Measurements from ENCODE around the gene ZNF24.
A peak's percentile ranks its signal among the peaks of the same experiment; 100 is the strongest.

Gene ZNF24

DNA sequence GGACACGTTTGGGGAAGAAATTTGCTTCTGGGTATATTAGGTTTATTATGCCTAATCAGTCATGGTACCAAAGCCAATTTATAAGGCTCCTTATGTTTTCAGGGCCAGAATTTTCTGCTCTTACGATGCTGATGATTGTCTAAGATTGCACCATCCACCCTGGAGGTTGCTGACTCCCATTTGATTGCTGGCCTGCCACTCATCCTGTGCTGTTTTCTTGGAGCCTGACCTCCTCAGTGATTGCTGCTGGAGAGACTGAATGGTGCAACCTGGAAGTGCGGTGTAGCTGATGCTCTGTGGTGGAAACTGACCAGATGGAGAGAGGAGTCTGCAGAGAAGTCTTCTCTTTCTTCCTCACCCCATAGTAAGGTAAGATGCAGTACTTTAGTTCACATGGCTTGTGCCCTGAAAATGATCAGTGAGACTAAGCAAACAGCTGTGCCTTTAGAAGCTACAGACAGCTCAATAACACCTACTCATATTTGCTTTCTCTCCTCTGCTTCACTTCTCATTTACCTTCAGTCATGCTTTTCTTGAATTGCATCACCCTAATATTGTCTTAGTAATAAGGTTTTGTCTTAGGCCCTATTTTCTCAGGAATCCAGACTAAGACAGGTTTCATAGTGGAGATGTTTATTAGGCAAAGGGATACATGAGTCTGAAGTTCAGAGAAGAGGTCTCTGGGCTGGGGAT, 17.4 kb downstream of the ZNF24 start:
- no peaks in the 10 kb centered on the region for H3K9me3 ChIP-seq (ENCODE audit: control insufficient read depth, low read depth, low read length)
- no peaks in the 10 kb centered on the region for H3K27me3 ChIP-seq (ENCODE audit: control insufficient read depth, insufficient read depth, low read length)
- peaks cover 11% of the 10 kb centered on the region for H3K4me1 ChIP-seq (ENCODE audit: control insufficient read depth, low read depth, low read length)
- H3K4me3 ChIP-seq (ENCODE audit: low read length), result no peak overlapping the region
- H3K36me3 ChIP-seq (ENCODE audit: control insufficient read depth, low read depth, low read length), result peaks cover under 1% of the 10 kb centered on the region
- no peak overlapping the region for H3K9ac ChIP-seq (ENCODE audit: low read length)
- no peak overlapping the region for H3K27ac ChIP-seq (ENCODE audit: low read length)

DNA sequence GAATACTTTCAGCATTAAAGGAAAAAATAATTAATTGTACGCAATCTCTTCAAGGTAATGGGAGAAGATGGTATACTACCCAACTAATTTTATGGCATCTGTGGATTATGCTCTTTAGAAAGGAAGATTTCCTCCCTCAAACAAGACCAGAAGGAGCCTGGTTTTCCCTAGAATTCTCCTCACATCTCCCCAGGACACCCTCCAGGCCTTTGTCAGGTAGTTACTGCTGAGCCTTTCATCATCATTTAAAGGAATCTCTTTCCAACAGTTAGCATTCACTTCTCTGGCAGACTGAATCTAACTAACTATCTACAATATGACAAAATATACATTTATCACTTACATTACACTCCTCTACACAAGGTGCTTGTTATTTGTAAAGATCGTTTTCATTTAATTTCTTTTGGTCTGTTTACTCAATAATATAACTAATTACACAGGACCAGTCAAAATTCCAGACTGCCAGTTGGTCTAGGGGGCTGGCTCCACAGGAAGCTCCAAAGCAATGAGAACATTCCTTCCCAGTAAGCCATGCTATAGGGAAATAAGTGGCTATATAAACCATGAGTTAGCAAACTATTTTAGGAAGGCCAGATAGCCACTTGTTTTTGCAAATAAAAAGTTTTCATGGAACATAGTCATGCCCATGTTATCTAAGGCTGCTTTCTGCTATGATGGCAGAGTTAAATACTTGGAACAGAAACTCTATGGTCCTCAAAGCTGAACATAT, 19.1 kb downstream of the ZNF24 start:
- no peaks in the 10 kb centered on the region for H3K36me3 ChIP-seq (ENCODE audit: control insufficient read depth, low read depth, low read length)
- no peaks in the 10 kb centered on the region for H3K9me3 ChIP-seq (ENCODE audit: control insufficient read depth, low read depth, low read length)
- H3K9ac ChIP-seq (ENCODE audit: low read length), result peak overlapping the region; percentile 5
- H3K27ac ChIP-seq (ENCODE audit: low read length), result peak overlapping the region; percentile 52
- peaks cover 10% of the 10 kb centered on the region for H3K4me1 ChIP-seq (ENCODE audit: control insufficient read depth, low read depth, low read length)
- peak overlapping the region; percentile 35 for H3K4me3 ChIP-seq (ENCODE audit: low read length)
- H3K27me3 ChIP-seq (ENCODE audit: control insufficient read depth, insufficient read depth, low read length), result no peaks in the 10 kb centered on the region

DNA sequence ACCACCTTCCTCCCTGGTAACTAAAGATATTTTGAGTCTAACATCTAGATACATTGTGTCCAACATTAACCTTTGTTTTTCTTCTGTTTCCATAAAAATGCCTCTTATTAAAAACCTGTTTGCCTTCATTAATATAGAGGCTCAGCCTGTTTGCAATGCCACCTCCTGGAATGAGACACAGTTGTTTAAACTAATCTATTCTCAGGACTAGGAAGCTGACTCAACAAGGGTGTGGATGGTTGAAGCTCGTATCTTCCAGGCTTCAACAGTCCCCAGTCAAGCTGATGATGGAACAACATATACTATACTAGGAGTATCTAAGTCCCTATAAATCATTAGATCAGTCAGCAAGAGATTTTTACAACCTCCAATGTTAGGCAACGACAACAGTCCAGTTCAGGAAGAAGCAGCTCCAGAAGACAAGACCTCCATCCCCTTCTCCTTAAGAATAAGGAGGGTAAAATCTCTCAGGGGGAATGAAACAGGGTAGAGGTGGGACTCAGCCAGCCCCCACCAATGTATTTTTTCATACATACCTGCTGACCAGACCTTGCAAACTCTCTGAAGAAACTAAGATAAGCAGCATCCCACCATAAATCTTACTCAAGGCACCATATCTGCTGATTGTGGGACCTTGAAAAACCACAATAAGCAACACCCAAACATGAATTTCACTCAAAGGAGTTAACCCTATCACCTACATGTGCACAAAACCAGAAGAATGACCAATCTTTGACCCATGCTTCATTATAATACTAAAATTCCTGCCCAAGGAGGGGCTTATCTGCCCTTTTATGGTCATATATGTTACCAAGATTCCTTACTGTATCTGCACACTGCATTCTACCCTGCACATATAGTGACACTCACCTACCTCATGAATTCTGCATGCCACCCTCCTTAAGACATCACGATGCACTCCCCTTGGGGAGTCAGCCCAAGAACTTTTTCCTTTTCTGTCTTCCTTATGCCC, 21.4 kb downstream of the ZNF24 start:
- Histone ChIP-seq H3K9ac (ENCODE audit: low read length) (no peak overlapping the region), H3K4me1 (ENCODE audit: control insufficient read depth, low read depth, low read length) (peaks cover 10% of the 10 kb centered on the region), H3K4me3 (ENCODE audit: low read length) (no peak overlapping the region), H3K9me3 (ENCODE audit: control insufficient read depth, low read depth, low read length) (no peaks in the 10 kb centered on the region), H3K27ac (ENCODE audit: low read length) (no peak overlapping the region), H3K27me3 (ENCODE audit: control insufficient read depth, insufficient read depth, low read length) (no peaks in the 10 kb centered on the region), H3K36me3 (ENCODE audit: control insufficient read depth, low read depth, low read length) (no peaks in the 10 kb centered on the region)

DNA sequence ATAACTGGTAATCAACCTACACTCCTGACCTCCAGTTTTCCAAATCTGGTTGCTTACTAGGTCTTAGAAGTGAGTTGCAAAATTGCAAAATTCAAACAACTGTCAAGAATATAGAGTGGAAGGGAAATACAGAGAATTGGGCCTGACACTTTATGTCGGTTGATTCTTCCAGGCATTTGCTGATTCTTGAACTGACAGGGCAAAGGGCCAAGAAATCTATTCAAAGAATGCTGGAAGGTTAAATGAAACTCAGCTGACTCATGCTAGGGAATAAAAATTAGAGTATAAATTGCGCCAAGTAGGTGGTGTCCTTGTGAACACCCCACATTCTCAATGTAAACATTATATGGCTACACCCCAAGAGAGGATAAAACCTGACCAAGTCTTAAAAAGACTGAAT, 32.7 kb downstream of the ZNF24 start:
- Histone ChIP-seq H3K4me3 (ENCODE audit: low read length) (no peak overlapping the region), H3K27me3 (ENCODE audit: control insufficient read depth, insufficient read depth, low read length) (no peaks in the 10 kb centered on the region), H3K27ac (ENCODE audit: low read length) (no peak overlapping the region), H3K9ac (ENCODE audit: low read length) (no peak overlapping the region), H3K9me3 (ENCODE audit: control insufficient read depth, low read depth, low read length) (peaks cover 21% of the 10 kb centered on the region), H3K36me3 (ENCODE audit: control insufficient read depth, low read depth, low read length) (peaks cover 8% of the 10 kb centered on the region), H3K4me1 (ENCODE audit: control insufficient read depth, low read depth, low read length) (no peaks in the 10 kb centered on the region)

DNA sequence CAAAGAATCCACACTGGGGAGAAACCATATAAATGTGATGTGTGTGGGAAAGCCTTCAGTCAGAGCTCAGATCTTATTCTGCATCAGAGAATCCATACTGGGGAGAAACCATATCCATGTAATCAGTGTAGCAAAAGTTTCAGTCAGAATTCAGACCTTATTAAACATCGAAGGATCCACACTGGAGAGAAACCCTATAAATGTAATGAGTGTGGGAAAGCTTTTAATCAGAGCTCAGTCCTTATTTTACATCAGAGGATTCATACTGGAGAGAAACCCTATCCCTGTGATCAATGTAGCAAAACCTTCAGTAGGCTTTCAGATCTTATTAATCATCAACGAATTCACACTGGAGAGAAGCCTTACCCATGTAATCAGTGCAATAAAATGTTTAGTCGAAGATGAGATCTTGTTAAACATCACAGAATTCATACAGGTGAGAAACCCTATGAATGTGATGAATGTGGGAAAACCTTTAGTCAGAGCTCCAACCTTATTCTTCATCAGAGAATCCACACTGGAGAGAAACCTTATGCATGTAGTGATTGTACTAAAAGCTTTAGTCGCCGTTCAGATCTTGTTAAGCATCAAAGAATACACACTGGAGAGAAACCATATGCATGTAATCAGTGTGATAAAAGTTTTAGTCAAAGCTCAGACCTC, 37.5 kb downstream of the ZNF24 start:
- H3K27ac ChIP-seq (ENCODE audit: low read length), result no peak overlapping the region
- H3K4me1 ChIP-seq (ENCODE audit: control insufficient read depth, low read depth, low read length), result no peaks in the 10 kb centered on the region
- H3K27me3 ChIP-seq (ENCODE audit: control insufficient read depth, insufficient read depth, low read length), result no peaks in the 10 kb centered on the region
- no peak overlapping the region for H3K4me3 ChIP-seq (ENCODE audit: low read length)
- H3K9me3 ChIP-seq (ENCODE audit: control insufficient read depth, low read depth, low read length), result peaks cover 42% of the 10 kb centered on the region
- H3K9ac ChIP-seq (ENCODE audit: low read length), result no peak overlapping the region
- H3K36me3 ChIP-seq (ENCODE audit: control insufficient read depth, low read depth, low read length), result peaks cover 20% of the 10 kb centered on the region

DNA sequence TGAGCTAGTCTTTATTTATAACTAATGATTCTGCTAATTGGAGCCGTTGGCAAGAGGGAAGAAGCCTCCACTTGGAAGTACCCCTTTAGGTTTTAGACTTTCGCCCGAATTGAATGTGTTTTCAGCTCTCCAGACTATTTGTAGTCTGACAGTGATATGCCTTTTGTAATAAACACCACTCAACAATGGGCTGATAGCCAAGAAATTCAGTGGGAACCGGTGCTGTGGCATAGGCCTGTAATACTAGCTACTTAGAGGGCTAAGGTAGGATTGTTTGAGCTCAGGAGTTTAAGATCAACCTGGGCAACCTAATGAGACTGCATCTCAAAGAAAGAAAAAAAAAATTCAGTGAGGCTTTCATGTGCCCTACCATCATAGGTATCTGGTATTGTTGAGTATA, 40.6 kb downstream of the ZNF24 start:
- H3K27ac ChIP-seq (ENCODE audit: low read length), result no peak overlapping the region
- peaks cover 41% of the 10 kb centered on the region for H3K9me3 ChIP-seq (ENCODE audit: control insufficient read depth, low read depth, low read length)
- H3K4me1 ChIP-seq (ENCODE audit: control insufficient read depth, low read depth, low read length), result no peaks in the 10 kb centered on the region
- no peaks in the 10 kb centered on the region for H3K27me3 ChIP-seq (ENCODE audit: control insufficient read depth, insufficient read depth, low read length)
- H3K4me3 ChIP-seq (ENCODE audit: low read length), result no peak overlapping the region
- no peak overlapping the region for H3K9ac ChIP-seq (ENCODE audit: low read length)
- peaks cover 20% of the 10 kb centered on the region for H3K36me3 ChIP-seq (ENCODE audit: control insufficient read depth, low read depth, low read length)

DNA sequence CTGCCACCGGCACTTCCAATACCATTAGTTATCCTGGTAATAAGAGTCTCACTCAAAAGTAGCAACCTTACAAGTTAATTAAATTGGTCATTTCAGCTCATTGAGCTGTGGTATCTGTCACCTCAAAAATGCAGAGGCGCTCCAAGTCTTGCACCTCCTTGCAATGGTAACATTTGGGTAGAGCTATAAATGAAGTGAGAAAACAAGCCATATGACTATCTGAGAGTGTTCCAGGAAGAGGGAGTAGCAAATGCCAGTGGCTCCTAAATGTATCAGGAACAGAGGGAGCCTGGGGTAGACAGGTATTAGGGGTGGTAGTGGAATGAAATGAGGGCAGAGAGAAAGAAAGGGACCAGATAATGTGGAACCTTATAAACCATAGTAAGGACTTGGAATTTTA, 48.2 kb downstream of the ZNF24 start:
- H3K27ac ChIP-seq (ENCODE audit: low read length), result no peak overlapping the region
- no peaks in the 10 kb centered on the region for H3K27me3 ChIP-seq (ENCODE audit: control insufficient read depth, insufficient read depth, low read length)
- H3K4me1 ChIP-seq (ENCODE audit: control insufficient read depth, low read depth, low read length), result no peaks in the 10 kb centered on the region
- H3K36me3 ChIP-seq (ENCODE audit: control insufficient read depth, low read depth, low read length), result peaks cover 11% of the 10 kb centered on the region
- H3K9ac ChIP-seq (ENCODE audit: low read length), result no peak overlapping the region
- no peaks in the 10 kb centered on the region for H3K9me3 ChIP-seq (ENCODE audit: control insufficient read depth, low read depth, low read length)
- no peak overlapping the region for H3K4me3 ChIP-seq (ENCODE audit: low read length)

DNA sequence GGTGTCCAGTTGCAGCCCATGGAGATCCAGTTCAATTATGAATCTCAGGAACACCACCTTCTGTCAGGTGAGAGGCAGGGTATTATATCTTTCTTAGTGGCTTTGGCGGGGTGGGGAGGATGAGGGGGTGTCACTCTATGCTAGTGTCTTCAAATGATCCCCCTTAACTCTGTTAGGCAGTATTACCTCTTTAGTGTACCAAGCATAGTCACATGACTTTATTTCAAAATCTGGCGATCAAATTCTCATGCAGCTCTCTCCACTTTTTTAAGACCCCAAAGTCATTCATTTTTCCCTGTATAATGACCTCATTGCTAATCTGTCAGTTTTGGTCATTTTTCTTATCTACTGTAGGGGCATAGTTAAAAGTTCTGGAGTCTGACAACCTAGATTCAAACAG, 53.1 kb downstream of the ZNF24 start:
- Histone ChIP-seq H3K4me3 (ENCODE audit: low read length) (peak overlapping the region; percentile 98), H3K27ac (ENCODE audit: low read length) (no peak overlapping the region), H3K36me3 (ENCODE audit: control insufficient read depth, low read depth, low read length) (peaks cover 9% of the 10 kb centered on the region), H3K9ac (ENCODE audit: low read length) (peak overlapping the region; percentile 93), H3K27me3 (ENCODE audit: control insufficient read depth, insufficient read depth, low read length) (no peaks in the 10 kb centered on the region), H3K9me3 (ENCODE audit: control insufficient read depth, low read depth, low read length) (no peaks in the 10 kb centered on the region), H3K4me1 (ENCODE audit: control insufficient read depth, low read depth, low read length) (peaks cover 3% of the 10 kb centered on the region)

DNA sequence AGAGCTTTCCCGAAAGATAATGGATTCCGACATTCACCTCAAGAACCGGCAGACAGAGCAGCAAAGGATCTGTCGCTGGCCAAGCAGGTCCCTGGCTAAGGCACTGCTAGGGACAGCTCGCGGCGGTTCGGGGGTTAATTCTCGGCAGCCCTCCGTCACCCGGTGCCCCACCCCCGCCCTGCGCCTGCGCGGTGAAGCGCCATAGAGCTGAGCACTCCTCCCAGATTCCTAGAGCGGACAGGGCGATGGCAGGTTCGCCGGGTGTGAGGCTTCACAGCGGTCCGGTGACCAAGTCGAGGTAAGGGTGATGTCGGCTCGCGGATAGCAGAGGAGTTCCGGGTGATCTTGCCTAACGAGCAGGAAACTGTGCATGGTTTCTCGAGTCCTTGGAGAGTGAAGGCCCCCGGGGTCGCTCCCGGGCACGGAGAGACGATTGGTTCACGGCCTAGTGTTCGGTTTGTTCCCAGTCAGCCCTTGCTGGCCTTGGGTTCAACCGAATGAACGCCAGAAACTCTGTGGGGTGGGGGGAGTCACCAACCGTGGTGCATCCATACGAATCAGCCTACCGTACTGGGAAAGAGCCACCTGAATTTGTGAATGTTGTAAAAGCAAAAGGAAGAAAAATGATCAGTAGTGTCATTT, 54.0 kb downstream of the ZNF24 start, which contains the start of gene ZSCAN30:
TSS of gene ZSCAN30 (minus strand) at position 136 of the 642 bp plus-strand sequence. CDS start 25,877 bp downstream, outside the sequence.
- H3K4me1 ChIP-seq (ENCODE audit: control insufficient read depth, low read depth, low read length), result peaks cover 3% of the 10 kb centered on the region
- H3K36me3 ChIP-seq (ENCODE audit: control insufficient read depth, low read depth, low read length), result no peaks in the 10 kb centered on the region
- H3K27me3 ChIP-seq (ENCODE audit: control insufficient read depth, insufficient read depth, low read length), result no peaks in the 10 kb centered on the region
- peak within 1 kb of the TSS; percentile 98 for H3K4me3 ChIP-seq (ENCODE audit: low read length)
- peak within 1 kb of the TSS; percentile 93 for H3K9ac ChIP-seq (ENCODE audit: low read length)
- peak within 1 kb of the TSS; percentile 90 for H3K27ac ChIP-seq (ENCODE audit: low read length)
- no peaks in the 10 kb centered on the region for H3K9me3 ChIP-seq (ENCODE audit: control insufficient read depth, low read depth, low read length)

DNA sequence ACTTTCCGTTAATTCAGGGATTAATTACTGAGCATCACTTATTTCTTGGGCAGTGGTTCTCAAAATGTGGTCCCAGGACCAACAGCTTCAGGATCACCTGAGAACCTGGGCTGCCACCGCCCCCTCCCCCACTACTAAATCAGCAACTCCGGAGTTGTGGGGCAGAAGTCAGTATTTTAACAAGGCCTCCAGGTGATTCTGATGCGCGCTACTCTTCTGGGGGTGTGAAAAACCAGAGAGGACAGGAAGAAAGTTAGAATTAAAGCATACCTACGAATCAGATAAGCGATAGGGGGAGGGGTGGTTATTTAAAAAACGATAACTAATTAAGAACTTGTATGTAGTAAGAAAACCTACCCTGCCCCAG, 54.5 kb downstream of the ZNF24 start:
- Histone ChIP-seq H3K36me3 (ENCODE audit: control insufficient read depth, low read depth, low read length) (no peaks in the 10 kb centered on the region), H3K4me1 (ENCODE audit: control insufficient read depth, low read depth, low read length) (peaks cover 3% of the 10 kb centered on the region), H3K9me3 (ENCODE audit: control insufficient read depth, low read depth, low read length) (no peaks in the 10 kb centered on the region), H3K9ac (ENCODE audit: low read length) (peak overlapping the region; percentile 93), H3K27ac (ENCODE audit: low read length) (peak overlapping the region; percentile 90), H3K4me3 (ENCODE audit: low read length) (peak overlapping the region; percentile 98), H3K27me3 (ENCODE audit: control insufficient read depth, insufficient read depth, low read length) (no peaks in the 10 kb centered on the region)
